Motor neuron (in vitro differentiated cells): ENCODE data around the gene CCDC34. TPM values are rescaled to one million over a fixed set of nuclear protein-coding genes. Genes with fewer than 3 reads are reported as not detected.
A peak's percentile ranks its signal among the peaks of the same experiment; 100 is the strongest.
"Not testable (repeated sequence)": the region's sequence is repeated elsewhere in the genome, so short reads cannot be mapped to it uniquely, and the experiment has no call there.

ENCODE experiments used
- ATAC-seq, 8 experiments: fragments of 200-7000 bp; cut with Tn5 transposase; replicated peaks in 6 of 8; 2 replicates each; pipeline ENCODE4 v1.8.0; 2021; ENCODE audit warnings: mild to moderate bottlenecking in 8 of 8, moderate library complexity in 8 of 8
- H3K27ac ChIP-seq, 2 donors: fragments of 250-450 bp; sonication (Bioruptor Pico); 2 replicates each; pipeline ENCODE4 v1.9.0; 2021; ENCODE audit warnings: antibody characterized with exemption in 2 of 2, mild to moderate bottlenecking in 2 of 2, moderate library complexity in 1 of 2
- H3K4me1 ChIP-seq, 2 donors: fragments of 250-450 bp; sonication (Bioruptor Pico); replicated peaks in 1 of 2; 2 replicates each; pipeline ENCODE4 v1.6.1; 2021; ENCODE audit warnings: antibody characterized with exemption in 2 of 2, mild to moderate bottlenecking in 2 of 2, moderate library complexity in 1 of 2
- H3K4me3 ChIP-seq, 5 donors: fragments of 250-450 bp; sonication (Bioruptor Pico); 2 replicates each; pipeline ENCODE4 v1.9.0; 2021; ENCODE audit warnings: antibody characterized with exemption in 5 of 5, mild to moderate bottlenecking in 5 of 5, moderate library complexity in 4 of 5
- whole genome bisulfite sequencing, 10 experiments: fragments of 450-650 bp; shearing (Covaris generic); methylation state at CpG; one replicate each; pipeline ENCODE4 v1.0.0; 2022; 5-methylcytosine and 5-hydroxymethylcytosine counted together
- in situ Hi-C, 9 experiments: fragments of 400-800 bp; cut with MboI; loops; one replicate each; pipeline ENCODE4 v1.15.0; 2021; ENCODE audit warnings: low sequenced_read_pairs in 9 of 9, low pct_unique_long_range_greater_than_20kb in 2 of 9; ENCODE audit not compliant: unreplicated experiment in 9 of 9
- total RNA-seq, 8 experiments: library from RNA; unstranded; fragments of 300-600 nt; gene quantifications; 2 replicates each; pipeline versions ENCODE4 v1.2.3 to v1.2.4, GENCODE V29; 2022

Gene CCDC34
- total RNA-seq, 8 experiments from 2014 or later: 9.4 to 40.2 (median 23.9) TPM

DNA sequence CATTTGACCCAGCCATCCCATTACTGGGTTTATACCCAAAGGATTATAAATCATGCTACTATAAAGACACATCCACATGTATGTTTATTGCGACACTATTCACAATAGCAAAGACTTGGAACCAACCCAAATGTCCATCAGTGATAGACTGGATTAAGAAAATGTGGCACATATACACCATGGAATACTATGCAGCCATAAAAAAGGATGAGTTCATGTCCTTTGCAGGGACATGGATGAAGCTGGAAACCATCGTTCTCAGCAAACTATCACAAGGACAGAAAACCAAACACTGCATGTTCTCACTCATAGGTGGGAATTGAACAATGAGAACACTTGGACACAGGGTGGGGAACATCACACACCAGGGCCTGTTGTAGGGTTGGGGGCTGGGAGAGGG is 36.0 kb downstream of the CCDC34 start:
- not testable (repeated sequence) for H3K4me1 ChIP-seq, ATAC-seq, H3K27ac ChIP-seq, H3K4me3 ChIP-seq
- in situ Hi-C loops: loop anchor here in 1 of 9 experiments (25.0 kb wide), 1 partner anchor 90 kb away; no protein-coding TSS in a partner anchor
- 100% methylated on average over 1 of the region's 2 CpGs; no CpG with 5 or more reads in 9 of the 10 experiments for WGBS, 10 experiments

DNA sequence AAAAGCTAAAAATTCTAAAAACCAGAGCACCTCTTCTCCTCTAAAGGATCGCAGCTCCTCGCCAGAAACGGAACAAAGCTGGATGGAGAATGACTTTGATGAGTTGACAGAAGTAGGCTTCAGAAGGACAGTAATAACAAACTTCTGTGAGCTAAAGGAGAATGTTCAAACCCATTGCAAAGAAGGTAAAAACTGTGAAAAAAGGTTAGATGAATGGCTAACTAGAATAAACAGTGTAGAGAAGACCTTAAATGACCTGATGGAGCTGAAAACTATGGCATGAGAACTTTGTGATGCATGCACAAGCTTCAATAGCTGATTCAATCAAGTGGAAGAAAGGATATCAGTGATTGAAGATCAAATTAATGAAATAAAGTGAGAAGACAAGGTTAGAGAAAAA is 40.8 kb downstream of the CCDC34 start:
- H3K27ac ChIP-seq, ATAC-seq, in situ Hi-C loops, H3K4me3 ChIP-seq, H3K4me1 ChIP-seq: not testable (repeated sequence)
- 80 to 100% (median 100%) methylated on average over 1 to 3 of the region's 3 CpGs; no CpG with 5 or more reads in 3 of the 10 experiments for WGBS, 10 experiments

DNA sequence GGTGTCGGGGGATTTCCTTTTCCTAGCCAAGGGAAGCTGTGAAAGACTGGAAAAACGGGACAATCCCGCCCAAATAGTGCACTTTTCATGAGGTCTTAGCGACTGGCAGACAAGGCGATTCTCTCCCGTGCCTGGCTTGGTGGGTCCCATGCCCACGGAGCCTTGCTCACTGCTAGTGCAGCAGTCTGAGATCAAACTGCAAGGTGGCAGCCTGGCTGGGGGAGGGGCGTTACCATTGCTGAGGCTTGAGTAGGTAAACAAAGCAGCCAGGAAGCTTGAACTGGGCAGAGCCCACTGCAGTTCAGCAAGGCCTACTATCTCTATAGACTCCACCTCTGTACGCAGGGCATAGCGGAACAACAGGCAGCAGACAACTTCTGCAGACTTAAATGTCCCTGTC is 41.7 kb downstream of the CCDC34 start:
- ATAC-seq, in situ Hi-C loops, H3K4me1 ChIP-seq, H3K27ac ChIP-seq, H3K4me3 ChIP-seq: not testable (repeated sequence)
- 82 to 100% (median 93%) methylated on average over 2 to 8 of the region's 10 CpGs; no CpG with 5 or more reads in 1 of the 10 experiments for WGBS, 10 experiments

DNA sequence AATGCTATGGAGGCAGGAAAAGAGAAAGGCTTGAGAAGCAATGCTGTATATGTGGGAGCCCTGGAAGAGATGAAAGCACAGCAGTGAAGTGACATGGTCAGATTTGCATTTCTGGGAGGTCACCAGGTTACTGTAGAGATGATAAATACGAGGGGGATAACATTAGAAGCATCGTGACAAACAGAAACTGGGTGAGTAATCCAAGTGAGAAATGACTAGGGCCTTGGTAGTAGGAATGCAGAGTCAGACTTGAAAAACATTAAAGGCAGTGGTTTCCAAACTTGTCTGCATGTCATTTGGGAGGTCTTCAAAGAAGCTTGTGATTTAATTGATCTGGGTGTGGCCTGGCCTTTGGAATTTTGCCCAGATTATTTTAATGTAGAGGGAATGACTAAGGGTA is 43.9 kb downstream of the CCDC34 start:
- H3K4me3 ChIP-seq: no peak overlapping the region
- ATAC-seq: peak; percentile 70 to 91 (median 83)
- no peak overlapping the region for H3K27ac ChIP-seq
- H3K4me1 ChIP-seq: no peaks in the 10 kb centered on the region
- WGBS, 10 experiments: 0 to 67% (median 5%) methylated on average over 1 to 2 of the region's 2 CpGs; no CpG with 5 or more reads in 3 of the 10 experiments
- in situ Hi-C loops: no loop called here

DNA sequence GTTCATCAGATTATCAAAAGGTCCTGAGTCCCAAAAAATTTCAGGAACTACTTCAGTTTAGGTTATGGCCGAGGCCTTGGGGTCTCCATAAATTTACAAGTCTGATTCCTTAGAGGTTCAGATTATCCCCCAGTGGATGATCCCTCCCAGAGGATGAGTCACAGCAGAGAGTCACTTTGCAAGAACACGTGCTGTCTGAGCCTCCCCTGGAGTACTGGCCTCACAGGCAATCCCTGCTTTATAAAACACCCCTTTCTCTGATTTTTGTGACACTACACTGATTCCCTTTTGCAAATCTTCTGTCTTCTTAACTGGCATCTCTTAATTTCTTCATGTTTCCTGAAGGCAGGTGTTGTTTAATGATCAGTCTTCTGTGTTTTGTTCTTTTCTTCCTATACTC is 45.3 kb downstream of the CCDC34 start:
- no peaks in the 10 kb centered on the region for H3K4me1 ChIP-seq
- in situ Hi-C loops: no loop called here
- peak; percentile 59 to 85 (median 76) for ATAC-seq
- H3K27ac ChIP-seq: no peak overlapping the region
- 0 to 65% (median 37%) methylated on average over 1 to 2 of the region's 2 CpGs; no CpG with 5 or more reads in 2 of the 10 experiments for WGBS, 10 experiments
- H3K4me3 ChIP-seq: no peak overlapping the region

DNA sequence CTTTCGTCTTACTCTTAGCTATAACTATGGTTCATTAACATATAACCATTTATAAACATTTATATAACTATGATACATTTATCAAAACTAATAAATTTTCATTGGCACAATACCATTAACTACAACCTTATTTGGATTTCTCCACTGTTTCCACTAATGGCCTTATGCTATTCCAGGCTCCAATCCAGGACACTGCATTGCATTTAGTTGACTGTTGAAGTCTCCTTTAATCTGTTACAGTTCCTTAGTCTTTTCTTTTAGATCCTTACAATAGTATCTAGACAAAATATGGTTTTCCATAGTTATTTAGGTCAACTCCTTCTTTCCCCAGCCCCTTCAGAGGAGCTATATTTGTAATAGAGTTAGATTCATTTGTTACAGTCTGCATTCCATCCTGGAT is 47.2 kb downstream of the CCDC34 start:
- Histone ChIP-seq H3K27ac (no peak overlapping the region), H3K4me1 (no peaks in the 10 kb centered on the region), H3K4me3 (no peak overlapping the region)
- in situ Hi-C loops: no loop called here
- ATAC-seq: no peak
- WGBS, 10 experiments: 82 to 100% (median 100%) methylated on average over 1 of the region's 1 CpG; no CpG with 5 or more reads in 1 of the 10 experiments

DNA sequence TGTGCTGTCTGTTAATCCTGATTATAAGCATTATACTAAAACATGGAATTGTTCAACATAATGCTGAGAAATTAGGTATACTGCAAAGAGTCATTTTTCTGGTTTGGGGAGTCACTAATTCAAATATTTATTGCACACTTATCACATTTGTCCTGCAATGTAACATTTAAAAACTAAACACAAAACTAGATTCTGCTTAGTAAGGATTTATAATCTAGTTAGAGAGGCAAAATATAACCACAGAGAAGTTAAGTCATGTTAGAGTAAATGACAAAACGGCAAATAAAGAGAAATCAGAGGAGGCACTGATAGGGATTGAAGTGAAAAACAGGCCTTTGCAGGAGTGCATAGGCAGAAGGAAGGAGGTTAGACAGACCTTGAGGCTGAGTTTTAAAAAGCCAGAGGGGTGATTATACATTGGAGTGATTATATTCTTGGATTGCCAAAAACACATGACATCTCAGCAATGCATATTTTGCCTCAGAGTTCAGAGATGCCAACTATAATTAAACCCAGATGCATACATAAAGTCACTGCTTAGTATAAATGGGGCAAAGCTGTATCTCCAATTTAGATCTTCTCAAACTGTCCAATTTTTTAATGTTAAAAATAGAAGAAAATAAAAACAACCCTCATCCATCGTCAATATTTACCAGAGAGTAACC is 49.7 kb downstream of the CCDC34 start:
- peak in 1 of 8 experiments; percentile 44 for ATAC-seq
- Histone ChIP-seq H3K4me3 (no peak overlapping the region), H3K4me1 (no peaks in the 10 kb centered on the region), H3K27ac (no peak overlapping the region)
- WGBS, 10 experiments: 0 to 100% (median 70%) methylated on average over 1 to 2 of the region's 2 CpGs
- in situ Hi-C loops: no loop called here

DNA sequence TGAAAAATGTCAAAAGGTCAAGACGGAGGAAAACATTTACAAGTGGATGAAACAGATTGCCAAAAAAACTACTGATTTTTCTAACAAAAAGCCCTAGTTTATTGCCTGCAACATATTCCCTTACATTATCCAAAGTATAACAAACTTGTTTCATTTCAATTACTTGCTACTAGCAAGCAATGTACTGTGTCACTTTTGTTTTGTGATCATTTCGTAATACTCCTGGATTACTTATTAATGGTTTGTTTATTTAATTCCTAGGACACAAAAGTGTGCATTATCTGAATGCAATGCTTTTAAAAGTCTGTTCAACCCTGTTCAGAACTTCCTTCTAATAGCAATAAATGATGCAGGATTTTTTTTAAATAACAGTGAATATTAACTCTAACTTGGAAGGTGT is 50.9 kb downstream of the CCDC34 start:
- in situ Hi-C loops: no loop called here
- no peak for ATAC-seq

DNA sequence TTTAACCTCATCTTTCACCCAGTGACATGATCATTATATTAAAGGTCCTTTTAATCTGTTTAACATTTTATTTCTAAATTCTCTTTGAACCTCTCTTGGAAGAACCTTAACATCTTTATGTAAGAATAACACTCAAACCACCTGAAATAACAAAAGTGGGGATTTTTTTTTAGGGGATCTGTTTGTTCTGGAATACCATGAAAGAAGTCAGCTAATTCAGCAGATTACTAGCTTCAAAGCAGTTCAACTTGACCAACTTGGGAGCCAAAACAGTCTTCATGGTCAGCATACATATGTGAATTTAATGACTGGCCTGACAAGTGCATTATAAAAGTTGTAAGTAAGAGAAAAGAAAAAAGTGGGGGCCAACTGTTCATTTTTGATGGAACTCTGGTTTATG is 52.3 kb downstream of the CCDC34 start:
- H3K4me1 ChIP-seq: no peaks in the 10 kb centered on the region
- no peak overlapping the region for H3K4me3 ChIP-seq
- no peak overlapping the region for H3K27ac ChIP-seq
- ATAC-seq: no peak
- in situ Hi-C loops: no loop called here

More for the DNA sequence above, 50.9 kb downstream of the CCDC34 start:
- Histone ChIP-seq H3K4me1 (no peaks in the 10 kb centered on the region), H3K27ac (no peak overlapping the region), H3K4me3 (no peak overlapping the region)
- WGBS, 10 experiments: 70 to 100% (median 93%) methylated on average over 1 to 2 of the region's 2 CpGs

DNA sequence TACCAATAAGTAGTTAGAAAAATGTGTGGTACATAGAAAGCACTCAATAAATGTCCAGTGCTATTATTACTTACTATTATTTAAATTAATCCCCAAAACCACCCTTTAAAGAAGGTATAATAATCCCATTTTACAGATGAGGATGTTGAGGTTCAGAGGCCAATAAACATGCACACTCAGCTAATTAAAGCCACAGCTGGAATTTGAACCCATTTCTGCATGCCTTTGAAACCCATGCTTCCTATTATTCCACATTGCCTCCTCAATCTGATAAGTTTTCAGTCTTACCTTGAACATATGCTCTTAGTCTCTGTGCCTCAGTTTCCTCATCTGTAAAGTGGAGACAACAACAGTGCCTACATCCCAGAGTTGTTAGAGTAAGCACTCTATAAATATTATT is 52.8 kb downstream of the CCDC34 start:
- in situ Hi-C loops: no loop called here
- Histone ChIP-seq H3K27ac (no peak overlapping the region), H3K4me3 (no peak overlapping the region), H3K4me1 (no peaks in the 10 kb centered on the region)
- ATAC-seq: no peak

DNA sequence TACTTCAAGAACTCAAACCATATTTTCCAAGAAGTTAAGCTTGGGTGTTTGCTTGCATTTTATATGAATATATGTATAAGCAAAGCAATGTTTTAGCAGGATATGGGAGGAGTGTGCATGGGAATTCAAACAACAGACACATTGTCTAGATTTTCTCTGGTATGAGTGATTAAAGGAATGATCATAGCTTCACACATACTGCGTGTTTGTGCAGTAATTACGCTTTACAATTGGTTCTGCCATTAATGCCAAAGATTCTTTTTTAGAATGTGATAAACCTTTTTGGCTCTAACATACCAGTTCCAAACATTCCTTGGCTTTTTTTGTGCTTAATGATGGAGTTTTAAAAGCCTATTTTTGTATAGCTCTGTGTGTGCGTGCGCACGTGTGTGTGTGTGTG is 54.0 kb downstream of the CCDC34 start:
- H3K4me3 ChIP-seq: no peak overlapping the region
- WGBS, 10 experiments: 4 to 100% (median 86%) methylated on average over 1 to 5 of the region's 5 CpGs; no CpG with 5 or more reads in 2 of the 10 experiments
- H3K4me1 ChIP-seq: no peaks in the 10 kb centered on the region
- H3K27ac ChIP-seq: no peak overlapping the region
- in situ Hi-C loops: no loop called here
- ATAC-seq: peak in 3 of 8 experiments; percentile 88 to 91 (median 90)

DNA sequence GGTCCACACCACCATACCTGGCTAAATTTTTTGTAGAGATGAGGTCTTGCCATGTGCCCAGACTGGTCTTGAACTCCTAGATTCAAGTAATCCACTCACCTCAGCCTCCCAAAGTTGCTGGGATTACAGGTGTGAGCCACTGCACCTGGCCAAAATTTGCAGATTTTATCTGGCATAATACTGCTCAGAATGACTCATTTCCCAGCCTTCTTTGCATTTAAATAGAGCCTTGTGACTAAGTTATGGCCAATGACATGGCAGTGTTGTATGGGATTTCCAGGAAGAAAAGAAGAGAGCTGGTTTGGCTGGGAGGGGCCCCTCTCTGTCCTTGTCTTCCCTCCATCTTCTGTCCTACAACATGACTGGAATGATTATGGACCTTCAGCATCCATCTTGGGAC is 55.8 kb downstream of the CCDC34 start:
- Histone ChIP-seq H3K4me1 (no peaks in the 10 kb centered on the region), H3K4me3 (no peak overlapping the region), H3K27ac (no peak overlapping the region)
- in situ Hi-C loops: no loop called here
- ATAC-seq: peak in 1 of 8 experiments; percentile 9

DNA sequence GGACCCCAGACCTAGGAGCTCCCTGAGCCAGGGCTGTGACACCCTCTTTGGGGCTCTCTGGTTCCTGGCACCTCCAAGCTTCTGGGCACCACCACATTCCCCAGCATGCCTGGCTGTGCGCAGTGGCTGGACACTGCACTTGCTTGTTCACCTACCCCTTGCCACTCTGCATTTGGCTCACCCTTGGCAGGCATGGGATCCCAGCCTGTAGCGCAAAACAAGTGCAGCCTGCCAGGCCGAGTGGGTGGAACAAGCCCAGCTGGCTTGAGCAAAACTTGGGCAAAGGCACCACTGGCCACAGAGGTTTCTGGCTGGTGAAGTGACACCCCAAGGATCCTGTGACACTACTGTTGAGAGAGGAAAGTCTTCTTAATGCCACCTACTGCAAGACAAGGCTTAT is 57.3 kb downstream of the CCDC34 start:
- no peak overlapping the region for H3K27ac ChIP-seq
- no peak for ATAC-seq
- H3K4me1 ChIP-seq: no peaks in the 10 kb centered on the region
- 100% methylated on average over 1 to 2 of the region's 3 CpGs; no CpG with 5 or more reads in 7 of the 10 experiments for WGBS, 10 experiments
- in situ Hi-C loops: no loop called here
- no peak overlapping the region for H3K4me3 ChIP-seq

DNA sequence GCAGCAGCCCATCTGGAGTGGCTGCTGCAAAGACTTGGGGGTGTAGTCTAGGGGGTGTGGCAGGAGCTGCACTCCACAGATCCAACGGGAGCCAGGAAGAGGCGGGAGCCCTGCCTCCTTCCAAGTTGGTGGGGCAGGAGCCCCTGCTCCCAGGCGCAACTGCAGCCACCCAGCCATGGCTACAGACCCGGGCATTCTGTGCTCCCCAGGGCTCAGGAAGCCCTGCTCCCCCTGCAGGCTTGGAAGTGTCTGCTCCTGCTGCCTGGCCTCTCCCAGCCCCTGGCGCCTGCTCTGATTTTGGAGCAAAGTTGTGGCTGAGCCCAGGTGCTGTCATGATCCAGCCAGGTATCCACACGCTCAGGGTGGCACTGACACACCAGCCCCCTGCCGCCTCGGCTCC is 58.5 kb downstream of the CCDC34 start:
- H3K27ac ChIP-seq: no peak overlapping the region
- H3K4me1 ChIP-seq: no peaks in the 10 kb centered on the region
- in situ Hi-C loops: no loop called here
- ATAC-seq: no peak
- no peak overlapping the region for H3K4me3 ChIP-seq
- WGBS, 10 experiments: 61 to 100% (median 90%) methylated on average over 1 to 4 of the region's 8 CpGs; no CpG with 5 or more reads in 4 of the 10 experiments
